ENCODE data around the gene PDZK1IP1.

PDZK1IP1 gene

DNA sequence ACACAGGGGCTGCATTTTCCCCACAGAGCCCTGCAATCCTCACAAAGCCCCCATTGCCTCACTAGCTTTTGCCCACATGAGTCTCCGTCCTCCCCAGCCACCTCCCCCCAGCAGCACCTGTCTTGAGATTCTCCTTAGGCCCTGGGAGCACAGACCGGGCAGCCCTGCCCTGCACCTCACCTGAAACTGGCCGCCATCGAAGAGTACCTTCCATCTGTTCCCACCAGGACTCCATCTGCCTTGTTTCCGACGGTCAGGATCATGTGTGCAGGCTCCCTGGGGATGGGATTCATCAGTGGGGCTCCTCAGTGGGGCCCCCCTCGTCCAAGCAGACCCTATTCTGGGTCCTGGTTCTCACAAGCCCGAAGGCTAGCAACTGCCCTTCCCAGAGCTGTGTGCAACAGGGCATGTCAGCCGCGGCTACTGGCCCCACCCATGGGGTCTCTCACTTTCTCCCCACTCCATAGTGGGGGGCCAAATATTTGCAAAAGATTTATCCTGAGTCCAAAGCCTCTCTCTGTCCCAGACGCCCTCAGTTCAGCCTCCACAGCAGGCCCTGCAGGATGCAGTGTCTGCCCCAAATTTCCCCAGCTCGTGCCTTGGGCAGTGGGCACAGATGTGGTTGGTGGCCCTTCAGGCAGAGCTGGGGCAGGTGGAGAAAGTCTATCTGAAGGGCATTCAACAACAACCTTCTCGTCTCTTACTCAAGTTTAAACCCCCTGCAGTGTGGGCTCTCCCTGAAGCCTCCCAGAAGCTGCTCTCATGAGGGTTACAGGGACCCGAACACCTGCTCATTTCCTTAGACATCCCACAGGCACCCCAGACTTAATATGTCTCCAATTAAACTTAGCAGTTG, 4.8 kb downstream of the PDZK1IP1 start:
- TF ChIP-seq FOXP2 (optimal IDR thresholded peaks at IDR 0.05; ENCODE audit: borderline replicate concordance, extremely low read depth, extremely low read length, insufficient read depth) (no peak), POLR2AphosphoS5 (IDR thresholded peaks at IDR 0.05; ENCODE audit: low read depth, low read length) (no peak), TAF1 (IDR thresholded peaks at IDR 0.05; ENCODE audit: borderline replicate concordance, insufficient read depth, low read length) (no peak)
- TF ChIP-seq, protein P1, sequence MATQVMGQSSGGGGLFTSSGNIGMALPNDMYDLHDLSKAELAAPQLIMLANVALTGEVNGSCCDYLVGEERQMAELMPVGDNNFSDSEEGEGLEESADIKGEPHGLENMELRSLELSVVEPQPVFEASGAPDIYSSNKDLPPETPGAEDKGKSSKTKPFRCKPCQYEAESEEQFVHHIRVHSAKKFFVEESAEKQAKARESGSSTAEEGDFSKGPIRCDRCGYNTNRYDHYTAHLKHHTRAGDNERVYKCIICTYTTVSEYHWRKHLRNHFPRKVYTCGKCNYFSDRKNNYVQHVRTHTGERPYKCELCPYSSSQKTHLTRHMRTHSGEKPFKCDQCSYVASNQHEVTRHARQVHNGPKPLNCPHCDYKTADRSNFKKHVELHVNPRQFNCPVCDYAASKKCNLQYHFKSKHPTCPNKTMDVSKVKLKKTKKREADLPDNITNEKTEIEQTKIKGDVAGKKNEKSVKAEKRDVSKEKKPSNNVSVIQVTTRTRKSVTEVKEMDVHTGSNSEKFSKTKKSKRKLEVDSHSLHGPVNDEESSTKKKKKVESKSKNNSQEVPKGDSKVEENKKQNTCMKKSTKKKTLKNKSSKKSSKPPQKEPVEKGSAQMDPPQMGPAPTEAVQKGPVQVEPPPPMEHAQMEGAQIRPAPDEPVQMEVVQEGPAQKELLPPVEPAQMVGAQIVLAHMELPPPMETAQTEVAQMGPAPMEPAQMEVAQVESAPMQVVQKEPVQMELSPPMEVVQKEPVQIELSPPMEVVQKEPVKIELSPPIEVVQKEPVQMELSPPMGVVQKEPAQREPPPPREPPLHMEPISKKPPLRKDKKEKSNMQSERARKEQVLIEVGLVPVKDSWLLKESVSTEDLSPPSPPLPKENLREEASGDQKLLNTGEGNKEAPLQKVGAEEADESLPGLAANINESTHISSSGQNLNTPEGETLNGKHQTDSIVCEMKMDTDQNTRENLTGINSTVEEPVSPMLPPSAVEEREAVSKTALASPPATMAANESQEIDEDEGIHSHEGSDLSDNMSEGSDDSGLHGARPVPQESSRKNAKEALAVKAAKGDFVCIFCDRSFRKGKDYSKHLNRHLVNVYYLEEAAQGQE (IDR thresholded peaks at IDR 0.05; ENCODE audit: insufficient read depth in 1 of 2, low read depth in 2 of 2, low read length in 2 of 2) = no peak

DNA sequence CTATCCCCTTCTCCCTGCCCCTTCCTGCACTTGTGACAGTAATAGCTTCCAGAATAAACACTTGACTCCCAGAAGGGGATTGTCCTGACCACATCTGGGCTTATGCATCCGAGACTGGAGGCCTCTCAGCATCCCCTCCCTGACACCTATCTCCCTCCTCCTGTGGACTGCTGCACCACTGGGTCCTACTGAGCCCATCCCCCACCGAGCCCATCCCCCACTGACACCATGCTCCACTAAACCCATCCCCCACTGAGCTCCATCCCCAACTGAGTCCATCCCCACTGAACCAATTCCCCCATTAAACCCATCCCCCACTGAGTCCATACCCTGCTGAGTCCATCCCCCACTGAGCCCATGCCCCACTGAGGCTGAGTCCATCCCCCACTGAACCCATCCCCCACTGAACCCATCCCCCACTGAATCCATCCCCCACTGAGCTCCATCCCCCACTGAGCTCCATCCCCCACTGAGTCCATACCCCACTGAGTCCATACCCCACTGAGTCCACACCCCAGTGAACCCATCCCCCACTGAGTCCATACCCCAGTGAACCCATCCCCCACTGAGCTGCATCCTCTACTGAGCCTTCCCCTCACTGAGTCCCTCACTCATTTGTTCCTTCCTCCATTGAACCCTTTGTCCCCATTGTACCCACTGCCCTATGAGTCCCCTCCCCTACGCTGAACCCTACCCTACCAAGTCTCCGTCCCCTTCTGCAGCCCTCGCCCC, 5.6 kb downstream of the PDZK1IP1 start:
- TF ChIP-seq, protein P1 (IDR thresholded peaks at IDR 0.05; ENCODE audit: insufficient read depth in 1 of 2, low read depth in 2 of 2, low read length in 2 of 2) = no peak
- TF ChIP-seq FOXP2 (optimal IDR thresholded peaks at IDR 0.05; ENCODE audit: borderline replicate concordance, extremely low read depth, extremely low read length, insufficient read depth) = no peak
- TF ChIP-seq POLR2AphosphoS5 (IDR thresholded peaks at IDR 0.05; ENCODE audit: low read depth, low read length) = no peak

DNA sequence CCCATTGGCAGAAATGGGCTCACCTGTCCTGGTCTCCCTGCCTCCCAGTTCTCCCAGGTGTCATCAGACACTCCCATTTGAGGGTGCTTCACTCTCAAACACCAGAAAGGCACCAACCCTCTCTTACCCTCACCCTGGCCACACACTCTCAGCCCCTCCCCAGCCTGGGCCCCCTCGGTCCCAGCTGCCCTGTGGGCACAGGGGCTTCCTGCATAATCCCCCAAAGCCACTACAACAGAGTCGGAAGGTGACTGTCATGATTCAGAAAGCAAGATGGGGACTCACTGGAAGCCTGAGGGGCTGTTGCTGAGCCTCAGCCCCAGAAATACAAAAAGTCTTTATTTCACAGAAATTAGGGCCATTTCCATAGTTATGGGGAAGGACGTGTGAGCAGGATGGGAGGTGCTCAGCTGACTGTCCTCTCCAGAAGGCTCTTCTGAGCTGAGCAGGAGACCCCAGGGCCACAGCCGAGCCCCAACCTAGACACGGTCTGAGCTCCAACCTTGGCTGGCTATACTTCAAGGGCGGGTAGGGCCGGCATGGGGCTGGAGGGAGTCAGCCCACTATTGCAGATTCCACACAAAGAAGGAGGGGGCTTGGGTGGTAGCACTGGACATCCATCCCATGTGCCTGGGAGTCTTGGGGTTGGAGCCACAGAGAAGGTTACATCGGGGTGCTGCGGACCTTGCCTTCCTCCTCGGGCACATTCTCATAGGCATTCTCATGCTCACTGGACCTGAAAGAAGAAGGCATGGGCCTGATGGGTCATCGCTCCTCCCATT, 6.3 kb downstream of the PDZK1IP1 start:
- TF ChIP-seq FOXP2 (optimal IDR thresholded peaks at IDR 0.05; ENCODE audit: borderline replicate concordance, extremely low read depth, extremely low read length, insufficient read depth) = no peak
- TF ChIP-seq SIN3A (IDR thresholded peaks at IDR 0.05; ENCODE audit: borderline replicate concordance, insufficient read depth, low read length) = no peak
- TF ChIP-seq POLR2AphosphoS5 (IDR thresholded peaks at IDR 0.05; ENCODE audit: low read depth, low read length) = no peak
- no peak for TF ChIP-seq TAF1 (IDR thresholded peaks at IDR 0.05; ENCODE audit: borderline replicate concordance, insufficient read depth, low read length)
- TF ChIP-seq, protein P1 (IDR thresholded peaks at IDR 0.05; ENCODE audit: insufficient read depth in 1 of 2, low read depth in 2 of 2, low read length in 2 of 2) = no peak

DNA sequence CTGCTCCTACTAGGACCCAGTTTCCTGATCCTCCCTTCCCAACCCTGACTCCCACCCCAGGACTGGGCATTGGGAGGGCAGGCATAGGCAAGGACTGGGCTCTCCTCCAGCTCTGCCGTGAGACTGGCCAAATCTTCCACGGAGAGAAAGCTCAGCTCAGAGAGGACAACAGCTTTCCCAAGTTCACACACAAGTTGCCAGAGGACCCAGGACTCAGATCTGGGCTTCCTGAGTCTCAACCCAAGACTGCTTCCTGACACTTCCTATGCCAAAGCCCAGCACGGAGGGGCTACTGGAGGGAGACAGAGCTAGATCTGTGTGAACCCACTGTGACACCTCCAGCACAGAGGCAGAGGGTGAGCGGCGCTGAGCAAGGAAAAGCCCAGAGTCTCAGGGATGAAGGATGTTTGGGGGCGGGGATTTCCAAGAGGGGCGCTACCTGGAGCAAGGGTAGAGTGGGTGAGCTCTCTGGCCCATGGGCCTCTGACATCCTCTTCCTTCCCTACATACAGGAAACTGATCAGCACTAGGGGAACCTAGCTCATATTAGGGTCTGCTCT, 7.1 kb downstream of the PDZK1IP1 start:
- TF ChIP-seq SIN3A (IDR thresholded peaks at IDR 0.05; ENCODE audit: borderline replicate concordance, insufficient read depth, low read length) (no peak), TAF1 (IDR thresholded peaks at IDR 0.05; ENCODE audit: borderline replicate concordance, insufficient read depth, low read length) (no peak)
- TF ChIP-seq, protein P1 (IDR thresholded peaks at IDR 0.05; ENCODE audit: insufficient read depth in 1 of 2, low read depth in 2 of 2, low read length in 2 of 2) = no peak

Data from PFSK-1 (cell line).